K562 (cell line): ENCODE data around the gene TMEM200B. TPM values are rescaled to one million over a fixed set of nuclear protein-coding genes. Genes with fewer than 3 reads are reported as not detected.

Experiments
- CHAMP1 ChIP-seq: fragments of 450-650 bp; IDR thresholded peaks from 2 replicates; pipeline ENCODE4 v1.6.1; 2016; ENCODE audit warnings: mild to moderate bottlenecking
- KLF16 ChIP-seq: IDR thresholded peaks from 2 replicates; pipeline ENCODE4 v1.6.1; 2016; ENCODE audit warnings: antibody characterized with exemption
- POLR2AphosphoS5 ChIP-seq: IDR thresholded peaks from 2 replicates; pipeline ENCODE4 v1.6.1; 2011; ENCODE audit warnings: mild to moderate bottlenecking, low read depth, low read length, moderate library complexity; ENCODE audit not compliant: control insufficient read depth, insufficient read depth
- SIN3B ChIP-seq: fragments of 450-650 bp; IDR thresholded peaks from 2 replicates; pipeline ENCODE4 v1.6.1; 2017; ENCODE audit warnings: low read depth, mild to moderate bottlenecking, moderate library complexity
- SMAD3 ChIP-seq: fragments of 450-650 bp; formaldehyde crosslinking; conservative IDR thresholded peaks from 2 replicates; pipeline ENCODE4 v1.4.0; 2020; ENCODE audit warnings: mild to moderate bottlenecking
- SMC3 ChIP-seq: conservative IDR thresholded peaks from 2 replicates; pipeline ENCODE4 v1.6.1; 2011; ENCODE audit warnings: low read depth, low read length, improper control_type of control experiment; ENCODE audit not compliant: insufficient read depth
- TCF7 ChIP-seq: sonication (generic); IDR thresholded peaks from 2 replicates; pipeline ENCODE4 v1.6.1; 2016; ENCODE audit warnings: antibody characterized with exemption, borderline replicate concordance
- TFAP4 ChIP-seq: sonication (generic); formaldehyde crosslinking; IDR thresholded peaks from 2 replicates; pipeline ENCODE4 v1.8.0; 2022; ENCODE audit warnings: missing genetic modification reagents, mild to moderate bottlenecking, moderate library complexity, borderline replicate concordance
- YY1 ChIP-seq, 3 experiments: IDR thresholded peaks; 2 replicates each; pipeline ENCODE4 v1.6.1; 2011; ENCODE audit warnings: low read length in 2 of 3, mild to moderate bottlenecking in 2 of 3, moderate library complexity in 2 of 3, borderline replicate concordance in 1 of 3, control low read depth in 1 of 3, low read depth in 1 of 3; ENCODE audit not compliant: insufficient read depth in 3 of 3, insufficient replicate concordance in 2 of 3, control insufficient read depth in 1 of 3, insufficient read length in 1 of 3; ENCODE audit errors: extremely low read depth in 1 of 3
- ZBTB8A ChIP-seq: fragments of 450-650 bp; IDR thresholded peaks from 2 replicates; pipeline ENCODE4 v1.6.1; 2018; ENCODE audit warnings: mild to moderate bottlenecking, moderate library complexity; ENCODE audit not compliant: partially characterized antibody
- ZC3H11A ChIP-seq: IDR thresholded peaks from 2 replicates; pipeline ENCODE4 v1.6.1; 2012; ENCODE audit warnings: low read depth, low read length, improper control_type of control experiment
- ZFPM2 ChIP-seq: fragments of 250-450 bp; sonication (Bioruptor Pico); IDR thresholded peaks from 2 replicates; pipeline ENCODE4 v1.5.1; 2022; ENCODE audit warnings: mild to moderate bottlenecking
- ZNF695 ChIP-seq: fragments of 450-650 bp; formaldehyde crosslinking; IDR thresholded peaks from 2 replicates; pipeline ENCODE4 v1.4.0; 2020; ENCODE audit warnings: mild to moderate bottlenecking, moderate library complexity
- polyA plus RNA-seq, 8 experiments: library from polyadenylated mRNA; depleted of rRNA in 4 of 8; stranded (reverse) in 5 of 8; unstranded in 3 of 8; fragments of >200 nt; fragmentation: Nextera tagmentation in 2 of 8; fragmentation: Illumina TruSeq in 1 of 8; extraction: Ambion mirVana in 2 of 8; extraction: Trizol in 1 of 8; gene quantifications; 2 replicates each; pipeline versions ENCODE4 v1.2.1 to v1.2.3, GENCODE V29; 2011 to 2014; ENCODE audit warnings: inconsistent platforms in 1 of 8, missing spikeins in 1 of 8
- total RNA-seq, 7 experiments: library from RNA; depleted of rRNA in 6 of 7; stranded (reverse); fragments of >200 nt in 6 of 7; fragmentation: Illumina TruSeq in 2 of 7; extraction: Trizol in 2 of 7; gene quantifications; 2 replicates each; pipeline versions ENCODE4 v1.2.1 to v1.2.3, GENCODE V29; 2011 to 2021; ENCODE audit warnings: low replicate concordance in 1 of 7
- TF ChIP-seq, protein P1 (sequence below): fragments of 150-350 bp; conservative IDR thresholded peaks from 2 replicates; pipeline ENCODE4 v1.6.1; 2014; ENCODE audit warnings: low read length

The TMEM200B gene
- total and polyA plus RNA-seq, 9 of the 15 experiments (the other 6 are each of a cell fraction or from before 2014, with no cell fraction given) = 0.04 to 0.35 (median 0.10) TPM; not detected in 1

- TF ChIP-seq, protein P1, sequence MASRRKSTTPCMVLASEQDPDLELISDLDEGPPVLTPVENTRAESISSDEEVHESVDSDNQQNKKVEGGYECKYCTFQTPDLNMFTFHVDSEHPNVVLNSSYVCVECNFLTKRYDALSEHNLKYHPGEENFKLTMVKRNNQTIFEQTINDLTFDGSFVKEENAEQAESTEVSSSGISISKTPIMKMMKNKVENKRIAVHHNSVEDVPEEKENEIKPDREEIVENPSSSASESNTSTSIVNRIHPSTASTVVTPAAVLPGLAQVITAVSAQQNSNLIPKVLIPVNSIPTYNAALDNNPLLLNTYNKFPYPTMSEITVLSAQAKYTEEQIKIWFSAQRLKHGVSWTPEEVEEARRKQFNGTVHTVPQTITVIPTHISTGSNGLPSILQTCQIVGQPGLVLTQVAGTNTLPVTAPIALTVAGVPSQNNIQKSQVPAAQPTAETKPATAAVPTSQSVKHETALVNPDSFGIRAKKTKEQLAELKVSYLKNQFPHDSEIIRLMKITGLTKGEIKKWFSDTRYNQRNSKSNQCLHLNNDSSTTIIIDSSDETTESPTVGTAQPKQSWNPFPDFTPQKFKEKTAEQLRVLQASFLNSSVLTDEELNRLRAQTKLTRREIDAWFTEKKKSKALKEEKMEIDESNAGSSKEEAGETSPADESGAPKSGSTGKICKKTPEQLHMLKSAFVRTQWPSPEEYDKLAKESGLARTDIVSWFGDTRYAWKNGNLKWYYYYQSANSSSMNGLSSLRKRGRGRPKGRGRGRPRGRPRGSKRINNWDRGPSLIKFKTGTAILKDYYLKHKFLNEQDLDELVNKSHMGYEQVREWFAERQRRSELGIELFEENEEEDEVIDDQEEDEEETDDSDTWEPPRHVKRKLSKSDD = no peak
- TF ChIP-seq ZFPM2 (CRISPR knock-in tag) = no peak
- peak; percentile 61; the same call in 1 of the 2 replicates for TF ChIP-seq POLR2AphosphoS5
- TF ChIP-seq ZBTB8A = no peak
- no peak for TF ChIP-seq YY1 (IDR thresholded peaks at IDR 0.05; ENCODE audit: borderline replicate concordance in 1 of 3, control insufficient read depth in 1 of 3, extremely low read depth in 1 of 3, insufficient read depth in 3 of 3, insufficient read length in 1 of 3, insufficient replicate concordance in 2 of 3, low read depth in 1 of 3, low read length in 2 of 3)
- no peak for TF ChIP-seq ZC3H11A
- TF ChIP-seq KLF16 = 0 out of 2 replicates have a peak, but pooled peaks have one; percentile 12
- no peak for TF ChIP-seq CHAMP1
- TF ChIP-seq TFAP4 (CRISPR knock-in tag) = no peak
- TF ChIP-seq SMC3 = no peak
- TF ChIP-seq TCF7 = no peak
- no peak for TF ChIP-seq ZNF695
- TF ChIP-seq SMAD3 (CRISPR knock-in tag) = peak; percentile 53; the same call in 1 of the 2 replicates
- no peak for TF ChIP-seq SIN3B
These were observed 22.2 kb upstream of the TMEM200B start (continued) for GRCh38 chr1:29145739-29146437.
